ENCODE results near the gene SMIM33. TPM values are rescaled to one million over a fixed set of nuclear protein-coding genes. Genes with fewer than 3 reads are reported as not detected.

SMIM33 gene
- total and polyA plus RNA-seq, 9 of the 15 experiments (the other 6 are each of a cell fraction or from before 2014, with no cell fraction given), result not detected

GRCh38 chr5:139439013-139439903, 31.5 kb upstream of the SMIM33 start, which contains the start of gene DNAJC18 (continued):
- peak; percentile 81 for TF ChIP-seq ARID4B (CRISPR knock-in tag; IDR thresholded peaks at IDR 0.05)
- no peak for TF ChIP-seq SLC30A9 (CRISPR knock-in tag; IDR thresholded peaks at IDR 0.05)
- no peak for TF ChIP-seq THRA (IDR thresholded peaks at IDR 0.05)
- TF ChIP-seq SP1 (CRISPR knock-in tag; IDR thresholded peaks at IDR 0.05), result peak; percentile 75; the same call in 1 of the 2 replicates
- no peak for TF ChIP-seq BHLHE40 (IDR thresholded peaks at IDR 0.05; ENCODE audit: low read length)
- peak; percentile 80 to 90 for TF ChIP-seq KDM1A (IDR thresholded peaks at IDR 0.05)
- TF ChIP-seq PRDM10 (IDR thresholded peaks at IDR 0.05; ENCODE audit: partially characterized antibody), result peak; percentile 79
- no peak for TF ChIP-seq ZNF511 (CRISPR knock-in tag; IDR thresholded peaks at IDR 0.05)
- TF ChIP-seq GTF2B (IDR thresholded peaks at IDR 0.05; ENCODE audit: extremely low read depth, insufficient read length), result no peak
- TF ChIP-seq ZNF639 (CRISPR knock-in tag; conservative IDR thresholded peaks at IDR 0.05 in 1 of 2, IDR thresholded peaks at IDR 0.05 in 1 of 2), result peak in 1 of 2 experiments; percentile 63; a peak in 1 of 4 replicates
- no peak for TF ChIP-seq JUND (IDR thresholded peaks at IDR 0.05; ENCODE audit: borderline replicate concordance, low read depth, low read length)
- TF ChIP-seq JUND (tag; IDR thresholded peaks at IDR 0.05; ENCODE audit: borderline replicate concordance, low read depth, low read length), result peak; percentile 26; the same call in 1 of the 3 replicates

Data from K562 (cell line).